VCaP (cell line): Measurements from ENCODE around the gene SSUH2.
"Not testable (repeated sequence)": the region's sequence is repeated elsewhere in the genome, so short reads cannot be mapped to it uniquely, and the experiment has no call there.

Experiments
- H3K27ac ChIP-seq: fragments of 450-650 bp; 2 replicates; pipeline ENCODE4 v1.5.1; 2017
- TF ChIP-seq, protein P1 (sequence below): fragments of 450-650 bp; conservative IDR thresholded peaks from 2 replicates; pipeline ENCODE4 v1.5.1; 2017; ENCODE audit warnings: mild to moderate bottlenecking, moderate library complexity

The SSUH2 gene, protein sequence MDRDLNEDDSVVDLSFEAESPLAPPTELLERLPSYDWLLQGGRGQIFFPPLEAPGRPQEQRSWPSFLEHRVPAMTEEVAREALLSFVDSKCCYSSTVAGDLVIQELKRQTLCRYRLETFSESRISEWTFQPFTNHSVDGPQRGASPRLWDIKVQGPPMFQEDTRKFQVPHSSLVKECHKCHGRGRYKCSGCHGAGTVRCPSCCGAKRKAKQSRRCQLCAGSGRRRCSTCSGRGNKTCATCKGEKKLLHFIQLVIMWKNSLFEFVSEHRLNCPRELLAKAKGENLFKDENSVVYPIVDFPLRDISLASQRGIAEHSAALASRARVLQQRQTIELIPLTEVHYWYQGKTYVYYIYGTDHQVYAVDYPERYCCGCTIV

DNA sequence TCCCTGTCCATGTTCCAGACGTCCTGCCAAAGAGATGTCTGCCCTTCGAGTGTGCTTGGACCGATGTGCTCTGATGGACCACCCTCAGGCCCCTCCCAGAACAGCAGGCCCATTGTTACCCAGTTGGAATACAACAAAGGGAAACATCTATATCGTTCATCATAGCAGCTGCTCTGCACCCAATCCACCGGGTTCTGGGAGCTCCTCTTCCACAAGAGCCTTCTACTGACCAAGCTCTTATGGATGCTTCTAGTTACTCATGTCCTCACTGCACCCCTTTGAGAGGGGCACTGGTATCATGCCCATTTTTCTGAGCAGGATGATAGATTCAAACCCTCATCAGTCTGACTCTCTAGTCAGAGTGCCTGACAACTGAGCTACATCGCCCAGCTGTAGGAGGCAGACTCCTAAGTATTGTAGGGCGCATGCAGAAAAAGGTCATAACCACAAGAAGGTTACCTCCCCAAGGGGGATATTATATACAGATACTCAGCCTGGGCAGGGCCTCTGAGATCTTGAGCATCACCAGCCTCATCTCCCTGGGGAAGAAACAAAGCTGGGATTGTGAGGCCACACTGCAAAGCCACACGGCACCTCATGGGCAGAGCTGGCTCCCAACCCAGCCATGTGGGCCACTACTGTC lies at the start of gene SSUH2:
SSUH2 (minus strand) TSS at position 51 of the 643 bp plus-strand sequence; CDS start at position 11, 40 bp downstream.
- TF ChIP-seq, protein P1, sequence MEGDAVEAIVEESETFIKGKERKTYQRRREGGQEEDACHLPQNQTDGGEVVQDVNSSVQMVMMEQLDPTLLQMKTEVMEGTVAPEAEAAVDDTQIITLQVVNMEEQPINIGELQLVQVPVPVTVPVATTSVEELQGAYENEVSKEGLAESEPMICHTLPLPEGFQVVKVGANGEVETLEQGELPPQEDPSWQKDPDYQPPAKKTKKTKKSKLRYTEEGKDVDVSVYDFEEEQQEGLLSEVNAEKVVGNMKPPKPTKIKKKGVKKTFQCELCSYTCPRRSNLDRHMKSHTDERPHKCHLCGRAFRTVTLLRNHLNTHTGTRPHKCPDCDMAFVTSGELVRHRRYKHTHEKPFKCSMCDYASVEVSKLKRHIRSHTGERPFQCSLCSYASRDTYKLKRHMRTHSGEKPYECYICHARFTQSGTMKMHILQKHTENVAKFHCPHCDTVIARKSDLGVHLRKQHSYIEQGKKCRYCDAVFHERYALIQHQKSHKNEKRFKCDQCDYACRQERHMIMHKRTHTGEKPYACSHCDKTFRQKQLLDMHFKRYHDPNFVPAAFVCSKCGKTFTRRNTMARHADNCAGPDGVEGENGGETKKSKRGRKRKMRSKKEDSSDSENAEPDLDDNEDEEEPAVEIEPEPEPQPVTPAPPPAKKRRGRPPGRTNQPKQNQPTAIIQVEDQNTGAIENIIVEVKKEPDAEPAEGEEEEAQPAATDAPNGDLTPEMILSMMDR, result no peak
- H3K27ac ChIP-seq, result no peak within 1 kb of the TSS

DNA sequence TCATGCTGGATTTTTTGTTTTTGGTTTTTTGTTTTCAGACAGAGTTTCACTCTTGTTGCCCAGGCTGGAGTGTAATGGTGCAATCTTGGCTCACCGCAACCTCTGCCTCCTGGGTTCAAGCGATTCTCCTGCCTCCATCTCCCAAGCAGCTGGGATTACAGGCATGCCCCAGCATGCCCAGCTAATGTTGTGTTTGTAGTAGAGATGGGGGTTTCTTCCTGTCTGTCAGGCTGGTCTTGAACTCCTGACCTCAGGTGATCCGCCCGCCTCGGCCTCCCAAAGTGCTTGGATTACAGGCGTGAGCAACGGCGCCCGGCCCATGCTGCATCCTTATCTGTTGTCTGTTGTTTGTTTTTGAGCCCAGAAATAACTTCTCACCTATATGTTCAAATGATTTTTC lies 46.7 kb upstream of the SSUH2 start:
- not testable (repeated sequence) for H3K27ac ChIP-seq

- H3K27ac ChIP-seq, result not testable (repeated sequence)
These were observed 40.4 kb upstream of the SSUH2 start for GRCh38 chr3:8684992-8685391.

- not testable (repeated sequence) for H3K27ac ChIP-seq
These were observed 38.4 kb upstream of the SSUH2 start for GRCh38 chr3:8682850-8683574.

DNA sequence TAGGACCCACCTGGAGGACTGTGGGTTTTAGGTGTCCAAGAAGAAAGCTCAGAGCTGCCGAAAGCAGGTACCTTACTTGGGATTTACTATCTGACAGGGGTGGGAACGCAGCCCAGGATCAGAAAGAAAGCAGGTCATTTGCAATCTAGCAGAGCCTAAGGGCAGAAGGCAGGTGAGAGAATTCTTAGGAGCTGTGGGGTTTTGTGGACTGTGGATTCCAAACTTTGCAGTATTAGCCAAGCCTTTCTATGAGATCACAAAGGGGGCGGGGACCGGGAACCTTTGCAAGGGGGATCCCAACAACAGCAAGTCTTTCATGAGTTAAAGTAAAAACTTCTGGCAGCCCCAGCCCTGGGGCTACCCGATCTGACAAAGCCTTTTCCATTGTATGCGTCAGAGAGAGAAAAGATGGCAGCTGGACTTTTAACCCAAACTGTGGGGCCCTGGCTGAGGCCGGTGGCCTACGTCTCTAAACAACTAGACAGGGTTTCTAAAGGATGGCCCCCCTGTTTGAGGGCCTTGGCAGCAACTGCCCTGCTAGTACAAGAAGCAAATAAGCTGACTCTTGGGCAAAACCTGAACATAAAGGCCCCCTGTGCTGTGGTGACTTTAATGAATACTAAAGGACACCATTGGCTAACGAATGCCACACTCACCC lies 37.4 kb upstream of the SSUH2 start:
- H3K27ac ChIP-seq, result not testable (repeated sequence)

More at GRCh38 chr3:8682850-8683574, 38.4 kb upstream of the SSUH2 start:
- TF ChIP-seq, protein P1, result peak; percentile 31; the same call in 1 of the 2 replicates

GRCh38 chr3:8681349-8681748 lies 36.8 kb upstream of the SSUH2 start:
- TF ChIP-seq, protein P1, result no peak
- H3K27ac ChIP-seq, result no peak overlapping the region

- H3K27ac ChIP-seq, result not testable (repeated sequence)
These were observed 35.4 kb upstream of the SSUH2 start for GRCh38 chr3:8679817-8680553.

DNA sequence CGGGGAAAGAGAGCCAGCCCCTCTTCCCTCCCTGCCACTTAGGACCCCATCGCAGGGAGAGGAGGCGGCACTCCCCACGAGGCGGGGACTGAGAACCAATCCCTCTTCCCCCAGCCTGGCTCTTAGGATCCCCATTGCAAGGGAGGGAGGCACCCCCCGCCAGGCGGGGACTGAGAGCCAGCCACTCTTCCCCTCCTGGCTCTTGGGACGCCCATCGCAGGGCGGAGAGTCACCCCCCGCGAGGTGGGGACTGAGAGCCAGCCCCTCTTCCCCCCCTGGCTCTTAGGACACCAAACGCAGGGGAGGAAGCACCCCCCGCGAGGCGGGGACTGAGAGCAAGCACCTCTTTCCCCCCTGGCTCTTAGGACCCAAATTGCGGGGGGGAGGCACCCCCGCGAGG lies 34.2 kb upstream of the SSUH2 start:
- H3K27ac ChIP-seq, result no peak overlapping the region

DNA sequence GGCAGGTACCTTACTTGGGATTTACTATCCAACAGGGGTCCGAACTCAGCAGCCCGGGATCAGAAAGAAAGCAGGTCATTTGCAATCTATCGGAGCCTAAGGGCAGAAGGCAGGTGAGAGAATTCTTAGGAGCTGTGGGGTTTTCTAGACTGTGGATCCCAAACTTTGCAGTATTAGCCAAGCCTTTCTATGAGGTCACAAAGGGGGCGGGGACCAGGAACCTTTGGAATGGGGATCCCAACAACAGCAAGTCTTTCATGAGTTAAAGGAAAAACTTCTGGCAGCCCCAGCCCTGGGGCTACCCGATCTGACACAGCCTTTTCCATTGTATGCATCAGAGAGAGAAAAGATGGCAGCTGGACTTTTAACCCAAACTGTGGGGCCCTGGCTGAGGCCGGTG lies 32.7 kb upstream of the SSUH2 start:
- not testable (repeated sequence) for H3K27ac ChIP-seq

More for the DNA sequence above, 34.2 kb upstream of the SSUH2 start:
- TF ChIP-seq, protein P1, result no peak

GRCh38 chr3:8675591-8675990 lies 31.0 kb upstream of the SSUH2 start:
- not testable (repeated sequence) for H3K27ac ChIP-seq
